Measurements from ENCODE around the gene CTLA4. TPM values are rescaled to one million over a fixed set of nuclear protein-coding genes. Genes with fewer than 3 reads are reported as not detected.

CTLA4 gene
- total and polyA plus RNA-seq, 2 experiments from 2014 or later: not detected

GRCh38 chr2:203887677-203888076 is 20.1 kb downstream of the CTLA4 start:
- TF ChIP-seq EZH2 (IDR thresholded peaks at IDR 0.05; ENCODE audit: insufficient read depth, poor library complexity, severe bottlenecking): no peak
- no peak for TF ChIP-seq EZH2phosphoT487 (IDR thresholded peaks at IDR 0.05; ENCODE audit: insufficient read depth, low read depth)
- H3K9me3 ChIP-seq (ENCODE audit: low read depth): no peaks in the 10 kb centered on the region
- H3K36me3 ChIP-seq (ENCODE audit: low read depth): no peaks in the 10 kb centered on the region
- no peaks in the 10 kb centered on the region for H3K9me2 ChIP-seq (ENCODE audit: insufficient read depth)
- no peaks in the 10 kb centered on the region for H3F3A ChIP-seq (ENCODE audit: insufficient read depth)
- in situ Hi-C loops (cut with MboI): no loop called here
- no peak for DNase-seq
- no peak overlapping the region for H3K4me2 ChIP-seq (ENCODE audit: unreplicated experiment)
- H3K4me1 ChIP-seq (ENCODE audit: insufficient read depth): no peaks in the 10 kb centered on the region
- H3K9ac ChIP-seq: no peak overlapping the region
- H3K79me2 ChIP-seq (ENCODE audit: insufficient read depth): no peaks in the 10 kb centered on the region
- H3K27me3 ChIP-seq (replicated peaks; ENCODE audit: insufficient read depth): no peaks in the 10 kb centered on the region
- H3K27ac ChIP-seq: no peak overlapping the region
- H4K20me1 ChIP-seq (ENCODE audit: insufficient read depth): no peaks in the 10 kb centered on the region
- H2AFZ ChIP-seq: no peak overlapping the region
- no peak overlapping the region for H3K4me3 ChIP-seq

GRCh38 chr2:203889542-203889941 is 22.0 kb downstream of the CTLA4 start:
- no peaks in the 10 kb centered on the region for H3K79me2 ChIP-seq (ENCODE audit: insufficient read depth)

GRCh38 chr2:203889944-203890343 is 22.4 kb downstream of the CTLA4 start:
- no peaks in the 10 kb centered on the region for H3K4me1 ChIP-seq (ENCODE audit: insufficient read depth)
- in situ Hi-C loops (cut with MboI): no loop called here
- H3F3A ChIP-seq (ENCODE audit: insufficient read depth): no peaks in the 10 kb centered on the region
- TF ChIP-seq EZH2 (IDR thresholded peaks at IDR 0.05; ENCODE audit: insufficient read depth, poor library complexity, severe bottlenecking) (no peak), EZH2phosphoT487 (IDR thresholded peaks at IDR 0.05; ENCODE audit: insufficient read depth, low read depth) (no peak)
- no peaks in the 10 kb centered on the region for H4K20me1 ChIP-seq (ENCODE audit: insufficient read depth)
- no peaks in the 10 kb centered on the region for H3K9me3 ChIP-seq (ENCODE audit: low read depth)
- no peaks in the 10 kb centered on the region for H3K79me2 ChIP-seq (ENCODE audit: insufficient read depth)
- no peak for DNase-seq
- no peaks in the 10 kb centered on the region for H3K27me3 ChIP-seq (replicated peaks; ENCODE audit: insufficient read depth)
- 36 to 45% methylated on average over 1 of the region's 1 CpG for WGBS, 2 experiments (ENCODE audit: low coverage in 1 of 2, low lambda C conversion rate in 2 of 2, missing lambda C conversion rate in 2 of 2)
- no peak overlapping the region for H3K27ac ChIP-seq
- H3K4me3 ChIP-seq: no peak overlapping the region
- H2AFZ ChIP-seq: no peak overlapping the region
- H3K4me2 ChIP-seq (ENCODE audit: unreplicated experiment): no peak overlapping the region
- no peak overlapping the region for H3K9ac ChIP-seq
- H3K36me3 ChIP-seq (ENCODE audit: low read depth): no peaks in the 10 kb centered on the region
- H3K9me2 ChIP-seq (ENCODE audit: insufficient read depth): no peaks in the 10 kb centered on the region

More at GRCh38 chr2:203889542-203889941, 22.0 kb downstream of the CTLA4 start:
- Histone ChIP-seq H3K4me1 (ENCODE audit: insufficient read depth) (no peaks in the 10 kb centered on the region), H3K9me2 (ENCODE audit: insufficient read depth) (no peaks in the 10 kb centered on the region), H3K27me3 (replicated peaks; ENCODE audit: insufficient read depth) (no peaks in the 10 kb centered on the region), H3K9me3 (ENCODE audit: low read depth) (no peaks in the 10 kb centered on the region), H3K4me3 (no peak overlapping the region), H3K4me2 (ENCODE audit: unreplicated experiment) (no peak overlapping the region), H3K9ac (no peak overlapping the region), H3F3A (ENCODE audit: insufficient read depth) (no peaks in the 10 kb centered on the region), H2AFZ (no peak overlapping the region), H4K20me1 (ENCODE audit: insufficient read depth) (no peaks in the 10 kb centered on the region), H3K36me3 (ENCODE audit: low read depth) (no peaks in the 10 kb centered on the region), H3K27ac (no peak overlapping the region)
- in situ Hi-C loops (cut with MboI): no loop called here
- no peak for DNase-seq
- TF ChIP-seq EZH2 (IDR thresholded peaks at IDR 0.05; ENCODE audit: insufficient read depth, poor library complexity, severe bottlenecking) (no peak), EZH2phosphoT487 (IDR thresholded peaks at IDR 0.05; ENCODE audit: insufficient read depth, low read depth) (no peak)
- WGBS, 2 experiments (ENCODE audit: low coverage in 1 of 2, low lambda C conversion rate in 2 of 2, missing lambda C conversion rate in 2 of 2): 43 to 65% methylated on average over 1 of the region's 1 CpG

GRCh38 chr2:203890733-203891132 is 23.2 kb downstream of the CTLA4 start:
- H3K4me2 ChIP-seq (ENCODE audit: unreplicated experiment): no peak overlapping the region
- no peak overlapping the region for H3K4me3 ChIP-seq
- no peaks in the 10 kb centered on the region for H3K9me3 ChIP-seq (ENCODE audit: low read depth)
- in situ Hi-C loops (cut with MboI): no loop called here
- H2AFZ ChIP-seq: no peak overlapping the region
- TF ChIP-seq EZH2phosphoT487 (IDR thresholded peaks at IDR 0.05; ENCODE audit: insufficient read depth, low read depth) (no peak), EZH2 (IDR thresholded peaks at IDR 0.05; ENCODE audit: insufficient read depth, poor library complexity, severe bottlenecking) (no peak)
- H3F3A ChIP-seq (ENCODE audit: insufficient read depth): no peaks in the 10 kb centered on the region
- DNase-seq: no peak
- H3K27me3 ChIP-seq (replicated peaks; ENCODE audit: insufficient read depth): no peaks in the 10 kb centered on the region
- H3K27ac ChIP-seq: no peak overlapping the region
- H3K9ac ChIP-seq: no peak overlapping the region
- no peaks in the 10 kb centered on the region for H3K9me2 ChIP-seq (ENCODE audit: insufficient read depth)
- no peaks in the 10 kb centered on the region for H3K4me1 ChIP-seq (ENCODE audit: insufficient read depth)
- H3K79me2 ChIP-seq (ENCODE audit: insufficient read depth): no peaks in the 10 kb centered on the region
- no peaks in the 10 kb centered on the region for H3K36me3 ChIP-seq (ENCODE audit: low read depth)
- no peaks in the 10 kb centered on the region for H4K20me1 ChIP-seq (ENCODE audit: insufficient read depth)
- 0% methylated on average over 1 of the region's 1 CpG for WGBS, 2 experiments (ENCODE audit: low coverage in 1 of 2, low lambda C conversion rate in 2 of 2, missing lambda C conversion rate in 2 of 2)

GRCh38 chr2:203891474-203891873 is 23.9 kb downstream of the CTLA4 start:
- peak; percentile 19 for DNase-seq
- in situ Hi-C loops (cut with MboI): no loop called here
- TF ChIP-seq EZH2phosphoT487 (IDR thresholded peaks at IDR 0.05; ENCODE audit: insufficient read depth, low read depth): no peak
- no peak for TF ChIP-seq EZH2 (IDR thresholded peaks at IDR 0.05; ENCODE audit: insufficient read depth, poor library complexity, severe bottlenecking)

More at GRCh38 chr2:203891474-203891873, 23.9 kb downstream of the CTLA4 start:
- H3K79me2 ChIP-seq (ENCODE audit: insufficient read depth): no peaks in the 10 kb centered on the region
- H4K20me1 ChIP-seq (ENCODE audit: insufficient read depth): no peaks in the 10 kb centered on the region
- H3K4me2 ChIP-seq (ENCODE audit: unreplicated experiment): no peak overlapping the region
- 68 to 87% methylated on average over 2 of the region's 2 CpGs for WGBS, 2 experiments (ENCODE audit: low coverage in 1 of 2, low lambda C conversion rate in 2 of 2, missing lambda C conversion rate in 2 of 2)
- H3K4me3 ChIP-seq: no peak overlapping the region
- no peaks in the 10 kb centered on the region for H3F3A ChIP-seq (ENCODE audit: insufficient read depth)
- H3K27me3 ChIP-seq (replicated peaks; ENCODE audit: insufficient read depth): no peaks in the 10 kb centered on the region
- no peaks in the 10 kb centered on the region for H3K9me2 ChIP-seq (ENCODE audit: insufficient read depth)
- no peak overlapping the region for H3K27ac ChIP-seq
- H3K4me1 ChIP-seq (ENCODE audit: insufficient read depth): no peaks in the 10 kb centered on the region
- H2AFZ ChIP-seq: no peak overlapping the region
- no peak overlapping the region for H3K9ac ChIP-seq
- H3K9me3 ChIP-seq (ENCODE audit: low read depth): no peaks in the 10 kb centered on the region
- H3K36me3 ChIP-seq (ENCODE audit: low read depth): no peaks in the 10 kb centered on the region
